ENCODE data around the gene KCTD15. TPM values are rescaled to one million over a fixed set of nuclear protein-coding genes. Genes with fewer than 3 reads are reported as not detected.
A peak's percentile ranks its signal among the peaks of the same experiment; 100 is the strongest.

The KCTD15 gene
- total RNA-seq, 4 donors from 2014 or later: 28.4 to 97.1 (median 50.3) TPM

DNA sequence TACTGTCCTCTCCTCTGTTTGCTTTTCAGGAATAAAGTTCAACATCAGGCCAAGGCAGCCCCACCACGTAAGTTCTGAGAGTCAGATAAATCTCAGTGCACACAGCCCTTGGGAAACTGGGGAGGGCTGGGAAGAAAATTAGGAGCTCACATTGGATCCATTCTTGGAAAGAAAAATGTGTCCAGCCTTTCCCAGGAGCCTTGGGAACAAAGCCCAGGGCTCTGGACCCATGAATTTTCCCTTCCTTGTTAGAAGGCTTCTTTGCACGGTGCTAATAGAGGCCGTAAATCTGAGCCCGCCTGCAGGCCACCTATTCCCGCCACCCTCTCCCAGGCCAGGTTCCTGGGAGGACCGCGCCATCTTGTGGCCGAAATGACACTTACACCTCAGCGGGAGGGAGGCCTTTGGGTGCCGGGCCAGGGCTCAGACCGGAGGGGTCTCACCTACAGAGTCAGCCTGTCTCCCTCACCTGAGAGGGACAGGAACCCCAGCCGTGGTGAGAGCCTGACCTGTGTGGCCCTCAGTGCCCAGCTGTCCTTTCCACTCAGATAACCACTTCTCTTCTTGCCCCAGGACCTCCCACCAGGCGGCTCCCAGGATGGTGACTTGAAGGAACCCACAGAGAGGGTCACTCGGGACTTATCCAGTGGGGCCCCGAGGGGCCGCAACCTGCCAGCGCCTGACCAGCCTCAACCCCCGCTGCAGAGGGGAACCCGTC is 25.1 kb upstream of the KCTD15 start:
- no peak for TF ChIP-seq POLR2A (IDR thresholded peaks at IDR 0.05)
- TF ChIP-seq, protein P1, sequence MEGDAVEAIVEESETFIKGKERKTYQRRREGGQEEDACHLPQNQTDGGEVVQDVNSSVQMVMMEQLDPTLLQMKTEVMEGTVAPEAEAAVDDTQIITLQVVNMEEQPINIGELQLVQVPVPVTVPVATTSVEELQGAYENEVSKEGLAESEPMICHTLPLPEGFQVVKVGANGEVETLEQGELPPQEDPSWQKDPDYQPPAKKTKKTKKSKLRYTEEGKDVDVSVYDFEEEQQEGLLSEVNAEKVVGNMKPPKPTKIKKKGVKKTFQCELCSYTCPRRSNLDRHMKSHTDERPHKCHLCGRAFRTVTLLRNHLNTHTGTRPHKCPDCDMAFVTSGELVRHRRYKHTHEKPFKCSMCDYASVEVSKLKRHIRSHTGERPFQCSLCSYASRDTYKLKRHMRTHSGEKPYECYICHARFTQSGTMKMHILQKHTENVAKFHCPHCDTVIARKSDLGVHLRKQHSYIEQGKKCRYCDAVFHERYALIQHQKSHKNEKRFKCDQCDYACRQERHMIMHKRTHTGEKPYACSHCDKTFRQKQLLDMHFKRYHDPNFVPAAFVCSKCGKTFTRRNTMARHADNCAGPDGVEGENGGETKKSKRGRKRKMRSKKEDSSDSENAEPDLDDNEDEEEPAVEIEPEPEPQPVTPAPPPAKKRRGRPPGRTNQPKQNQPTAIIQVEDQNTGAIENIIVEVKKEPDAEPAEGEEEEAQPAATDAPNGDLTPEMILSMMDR (IDR thresholded peaks at IDR 0.05): peak; percentile 29 to 92 (median 84)
- Histone ChIP-seq H3K27ac (no peak overlapping the region), H3K4me1 (no peaks in the 10 kb centered on the region), H3K9me3 (no peaks in the 10 kb centered on the region), H3K27me3 (no peaks in the 10 kb centered on the region), H3K36me3 (no peaks in the 10 kb centered on the region), H3K4me3 (replicated peaks in 1 of 3) (no peak overlapping the region)
- intact Hi-C loops (cut with DNase I): loop anchor here (2.0 to 10.0 kb wide), 4 partner anchors 341 to 529 kb away; no protein-coding TSS in a partner anchor
- 8 to 73% methylated on average over 7 to 12 of the region's 19 CpGs for WGBS, 2 donors
- DNase-seq: peak; percentile 63 to 74

DNA sequence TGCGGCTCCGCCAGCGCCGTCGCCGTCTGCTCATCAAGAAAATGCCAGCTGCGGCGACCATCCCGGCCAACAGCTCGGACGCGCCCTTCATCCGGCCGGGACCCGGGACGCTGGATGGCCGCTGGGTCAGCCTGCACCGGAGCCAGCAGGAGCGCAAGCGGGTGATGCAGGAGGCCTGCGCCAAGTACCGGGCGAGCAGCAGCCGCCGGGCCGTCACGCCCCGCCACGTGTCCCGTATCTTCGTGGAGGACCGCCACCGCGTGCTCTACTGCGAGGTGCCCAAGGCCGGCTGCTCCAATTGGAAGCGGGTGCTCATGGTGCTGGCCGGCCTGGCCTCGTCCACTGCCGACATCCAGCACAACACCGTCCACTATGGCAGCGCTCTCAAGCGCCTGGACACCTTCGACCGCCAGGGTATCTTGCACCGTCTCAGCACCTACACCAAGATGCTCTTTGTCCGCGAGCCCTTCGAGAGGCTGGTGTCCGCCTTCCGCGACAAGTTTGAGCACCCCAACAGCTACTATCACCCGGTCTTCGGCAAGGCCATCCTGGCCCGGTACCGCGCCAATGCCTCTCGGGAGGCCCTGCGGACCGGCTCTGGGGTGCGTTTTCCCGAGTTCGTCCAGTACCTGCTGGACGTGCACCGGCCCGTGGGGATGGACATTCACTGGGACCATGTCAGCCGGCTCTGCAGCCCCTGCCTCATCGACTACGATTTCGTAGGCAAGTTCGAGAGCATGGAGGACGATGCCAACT is 24.4 kb upstream of the KCTD15 start:
- 93 to 95% methylated on average over 39 to 71 of the region's 72 CpGs for WGBS, 2 donors

DNA sequence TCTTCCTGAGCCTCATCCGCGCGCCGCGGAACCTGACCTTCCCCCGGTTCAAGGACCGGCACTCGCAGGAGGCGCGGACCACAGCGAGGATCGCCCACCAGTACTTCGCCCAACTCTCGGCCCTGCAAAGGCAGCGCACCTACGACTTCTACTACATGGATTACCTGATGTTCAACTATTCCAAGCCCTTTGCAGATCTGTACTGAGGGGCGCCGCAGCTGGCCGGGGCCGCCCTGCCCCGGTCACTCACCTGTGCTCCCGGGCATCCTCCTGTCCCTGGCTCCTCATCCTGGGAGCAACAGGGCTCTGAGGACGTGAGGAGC is 23.9 kb upstream of the KCTD15 start:
- no peak for DNase-seq
- intact Hi-C loops (cut with DNase I): loop anchor here (5.0 to 10.0 kb wide), 3 partner anchors 356 to 531 kb away; no protein-coding TSS in a partner anchor
- Histone ChIP-seq H3K4me3 (replicated peaks in 1 of 3) (no peak overlapping the region), H3K27ac (no peak overlapping the region), H3K4me1 (peaks cover 0 to 3% of the 10 kb centered on the region in 2 donors), H3K9me3 (no peaks in the 10 kb centered on the region), H3K27me3 (no peaks in the 10 kb centered on the region), H3K36me3 (no peaks in the 10 kb centered on the region)
- no peak for TF ChIP-seq POLR2A (IDR thresholded peaks at IDR 0.05)
- TF ChIP-seq, protein P1 (IDR thresholded peaks at IDR 0.05): no peak
- 92 to 94% methylated on average over 19 to 23 of the region's 23 CpGs for WGBS, 2 donors

More for the DNA sequence above, 24.4 kb upstream of the KCTD15 start:
- H3K4me3 ChIP-seq (replicated peaks in 1 of 3): no peak overlapping the region
- DNase-seq: no peak
- no peaks in the 10 kb centered on the region for H3K27me3 ChIP-seq
- intact Hi-C loops (cut with DNase I): loop anchor here (5.0 to 10.0 kb wide), 3 partner anchors 355 to 530 kb away; no protein-coding TSS in a partner anchor
- H3K9me3 ChIP-seq: no peaks in the 10 kb centered on the region
- no peaks in the 10 kb centered on the region for H3K36me3 ChIP-seq
- H3K27ac ChIP-seq: no peak overlapping the region
- TF ChIP-seq POLR2A (IDR thresholded peaks at IDR 0.05): no peak
- TF ChIP-seq, protein P1 (IDR thresholded peaks at IDR 0.05): no peak
- H3K4me1 ChIP-seq: no peaks in the 10 kb centered on the region

DNA sequence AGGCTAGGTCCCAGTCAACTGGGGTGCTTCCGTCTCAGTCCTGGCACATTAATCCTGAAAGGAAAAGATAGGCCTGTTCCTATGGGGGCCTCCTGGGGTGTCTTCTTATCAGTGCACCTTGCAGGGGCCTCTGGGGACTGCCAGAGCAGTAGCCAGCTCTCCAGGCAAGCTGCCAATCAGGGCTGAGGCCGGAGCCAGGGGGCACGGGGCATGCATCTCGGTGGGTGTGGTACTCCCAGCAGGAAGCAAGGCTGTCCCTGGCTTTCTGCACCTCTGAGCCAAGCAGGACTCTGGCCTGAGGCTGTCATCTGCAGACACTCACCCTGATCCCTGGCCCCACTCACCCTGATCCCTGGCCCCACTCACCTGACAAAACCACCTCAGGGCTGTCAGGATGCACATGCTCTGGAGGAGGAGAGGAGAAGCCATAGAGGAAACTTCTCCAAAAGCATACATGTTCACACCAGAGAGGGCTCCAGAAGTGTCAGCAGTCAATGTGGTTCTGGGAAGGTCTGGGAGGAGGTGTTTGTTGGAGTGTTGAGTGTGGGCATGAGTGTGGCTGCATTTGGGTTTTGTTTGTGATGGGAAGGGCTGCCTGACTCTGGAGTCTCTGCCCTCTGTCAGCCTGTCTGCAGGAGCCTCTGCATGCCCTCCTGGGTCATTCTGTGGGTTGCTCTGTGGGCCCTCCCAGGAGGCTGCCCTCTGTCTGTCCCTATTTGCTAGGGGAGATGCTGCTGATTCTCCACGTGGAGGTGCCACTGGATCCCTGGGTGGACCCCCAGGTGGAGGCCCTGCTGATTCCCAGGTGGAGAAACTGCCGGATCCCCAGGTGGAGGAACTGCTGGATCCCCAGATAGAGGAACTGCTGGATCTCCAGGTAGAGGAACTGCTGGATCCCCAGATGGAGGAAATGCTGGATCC is 22.7 kb upstream of the KCTD15 start:
- intact Hi-C loops (cut with DNase I): loop anchor here (5.0 to 10.0 kb wide), 3 partner anchors 357 to 532 kb away; no protein-coding TSS in a partner anchor
- no peak for TF ChIP-seq POLR2A (IDR thresholded peaks at IDR 0.05)
- TF ChIP-seq, protein P1 (IDR thresholded peaks at IDR 0.05): no peak
- H3K4me1 ChIP-seq: peaks cover 3 to 7% of the 10 kb centered on the region in 2 donors
- H3K27ac ChIP-seq: no peak overlapping the region
- H3K27me3 ChIP-seq: no peaks in the 10 kb centered on the region
- H3K9me3 ChIP-seq: no peaks in the 10 kb centered on the region
- no peaks in the 10 kb centered on the region for H3K36me3 ChIP-seq
- DNase-seq: no peak
- no peak overlapping the region for H3K4me3 ChIP-seq (replicated peaks in 1 of 3)
- 40 to 65% methylated on average over 3 to 4 of the region's 6 CpGs for WGBS, 2 donors

Measured in thyroid gland (tissue), 4 donors.